Measurements from ENCODE around the gene SEMA4A.
"Not testable (repeated sequence)": the region's sequence is repeated elsewhere in the genome, so short reads cannot be mapped to it uniquely, and the experiment has no call there.

The SEMA4A gene

GRCh38 chr1:156198831-156199349 lies 45.5 kb downstream of the SEMA4A start:
- DNase-seq: no peak

DNA sequence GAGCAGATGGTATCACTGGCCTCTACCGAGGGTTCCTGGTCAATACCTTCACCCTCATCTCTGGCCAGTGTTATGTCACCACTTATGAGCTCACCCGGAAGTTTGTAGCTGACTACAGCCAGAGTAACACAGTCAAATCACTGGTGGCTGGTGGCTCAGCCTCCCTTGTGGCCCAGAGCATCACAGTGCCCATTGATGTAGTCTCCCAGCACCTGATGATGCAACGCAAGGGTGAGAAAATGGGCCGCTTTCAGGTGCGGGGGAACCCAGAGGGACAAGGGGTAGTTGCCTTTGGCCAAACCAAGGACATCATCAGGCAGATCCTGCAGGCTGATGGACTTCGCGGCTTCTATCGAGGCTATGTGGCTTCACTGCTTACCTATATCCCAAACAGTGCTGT lies 46.7 kb downstream of the SEMA4A start:
- DNase-seq: no peak

GRCh38 chr1:156203331-156203730 lies 49.9 kb downstream of the SEMA4A start:
- no peak for DNase-seq

DNA sequence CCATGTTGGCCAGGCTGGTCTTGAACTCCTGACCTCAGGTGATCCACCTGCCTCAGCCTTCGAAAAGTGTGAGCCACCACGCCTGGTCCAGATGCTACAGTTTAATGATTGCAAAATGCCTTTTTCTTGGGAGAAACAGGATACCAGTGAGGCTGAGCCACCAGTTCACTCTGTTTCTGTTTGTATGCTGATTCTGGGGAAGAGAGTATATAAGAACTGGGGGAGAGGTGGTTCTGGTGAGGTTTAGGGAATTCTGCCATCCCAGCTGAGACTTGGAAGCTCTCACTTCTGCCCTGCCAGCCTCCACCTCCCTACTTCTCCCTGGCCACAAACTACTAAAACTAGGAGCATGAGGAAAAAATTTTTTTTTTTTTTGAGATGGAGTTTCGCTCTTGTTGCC lies 51.3 kb downstream of the SEMA4A start:
- no peak for DNase-seq

- DNase-seq: no peak
Measured at GRCh38 chr1:156211243-156211642, 57.9 kb downstream of the SEMA4A start.

GRCh38 chr1:156212130-156212529 lies 58.7 kb downstream of the SEMA4A start:
- no peak for DNase-seq

GRCh38 chr1:156212833-156213643 lies 59.7 kb downstream of the SEMA4A start, which contains the start of gene PMF1:
Gene PMF1, plus strand, starts transcription at chr1:156213007. Its CDS starts 9 bp downstream, at chr1:156213016.
- DNase-seq: peak; percentile 97

GRCh38 chr1:156213644-156213966 lies 60.2 kb downstream of the SEMA4A start:
- no peak for DNase-seq

DNA sequence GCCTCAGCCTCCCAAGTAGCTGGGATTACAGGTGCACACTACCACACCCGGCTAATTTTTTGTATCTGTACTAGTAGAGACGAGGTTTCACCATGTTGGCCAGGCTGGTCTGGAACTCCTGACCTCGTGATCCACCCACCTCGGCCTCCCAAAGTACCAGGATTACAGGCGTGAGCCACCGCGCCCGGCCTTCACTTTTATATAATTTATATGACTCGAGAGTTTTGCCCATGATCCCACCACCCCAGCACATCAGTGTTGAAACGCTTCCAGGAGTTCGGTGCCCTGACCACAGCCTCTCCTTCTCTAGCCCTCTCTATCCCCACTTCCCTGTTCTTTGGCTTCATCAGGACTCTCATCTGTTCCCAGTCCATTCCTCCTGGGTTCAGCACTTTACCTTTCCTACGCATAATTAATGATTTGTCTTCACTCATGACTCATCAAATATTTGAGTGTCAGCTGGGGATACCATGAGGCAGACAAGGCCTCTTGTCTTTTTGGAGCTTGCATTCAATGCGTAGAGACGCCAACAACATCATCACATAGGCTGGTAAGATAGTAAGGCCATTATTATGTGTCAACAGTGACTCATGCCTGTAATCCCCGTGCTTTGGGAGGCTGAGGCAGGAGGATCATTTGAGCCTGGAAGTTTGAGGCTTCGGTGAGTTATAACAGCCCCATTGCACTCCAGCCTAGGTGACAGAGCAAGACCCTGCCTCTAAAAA lies 60.8 kb downstream of the SEMA4A start:
- DNase-seq: no peak

GRCh38 chr1:156216361-156217086 lies 63.1 kb downstream of the SEMA4A start:
- not testable (repeated sequence) for DNase-seq

DNA sequence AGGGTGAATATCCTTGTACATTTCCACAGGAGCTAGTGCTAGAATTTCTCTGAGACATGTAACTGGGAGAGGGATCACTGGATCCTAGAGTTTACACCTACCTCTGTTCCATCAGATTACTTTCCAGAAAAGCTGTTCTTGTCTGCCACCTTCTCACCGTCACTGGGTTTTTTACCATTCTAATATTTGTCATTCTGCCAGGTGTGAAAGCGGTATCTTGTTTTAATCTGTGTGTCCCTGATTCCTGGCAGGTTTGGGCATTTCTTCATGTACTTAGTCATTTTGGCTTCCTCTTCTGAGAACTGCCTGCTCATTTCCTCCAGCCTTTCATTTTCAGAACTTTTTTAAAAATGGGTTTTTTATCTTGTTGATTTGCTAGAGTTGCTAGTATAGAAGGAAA lies 64.5 kb downstream of the SEMA4A start:
- no peak for DNase-seq

DNA sequence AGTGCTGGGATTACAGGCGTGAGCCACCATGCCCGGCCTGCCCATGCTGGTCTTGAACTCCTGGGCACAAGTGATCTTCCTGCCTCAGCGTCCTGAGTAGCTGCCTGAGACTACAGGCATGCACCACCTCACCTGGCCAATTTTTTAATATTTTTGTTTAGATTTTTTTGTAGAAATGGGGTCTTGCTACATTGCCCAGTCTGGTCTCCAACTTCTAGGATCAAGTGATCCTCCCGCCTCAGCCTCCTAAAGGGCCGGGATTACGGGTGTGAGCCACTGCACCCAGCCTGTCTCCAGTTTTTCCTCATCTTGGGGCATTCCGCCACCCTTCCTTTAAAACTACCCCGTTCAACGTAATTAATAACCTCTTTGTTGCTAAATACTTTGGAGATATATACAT lies 66.8 kb downstream of the SEMA4A start:
- no peak for DNase-seq

DNA sequence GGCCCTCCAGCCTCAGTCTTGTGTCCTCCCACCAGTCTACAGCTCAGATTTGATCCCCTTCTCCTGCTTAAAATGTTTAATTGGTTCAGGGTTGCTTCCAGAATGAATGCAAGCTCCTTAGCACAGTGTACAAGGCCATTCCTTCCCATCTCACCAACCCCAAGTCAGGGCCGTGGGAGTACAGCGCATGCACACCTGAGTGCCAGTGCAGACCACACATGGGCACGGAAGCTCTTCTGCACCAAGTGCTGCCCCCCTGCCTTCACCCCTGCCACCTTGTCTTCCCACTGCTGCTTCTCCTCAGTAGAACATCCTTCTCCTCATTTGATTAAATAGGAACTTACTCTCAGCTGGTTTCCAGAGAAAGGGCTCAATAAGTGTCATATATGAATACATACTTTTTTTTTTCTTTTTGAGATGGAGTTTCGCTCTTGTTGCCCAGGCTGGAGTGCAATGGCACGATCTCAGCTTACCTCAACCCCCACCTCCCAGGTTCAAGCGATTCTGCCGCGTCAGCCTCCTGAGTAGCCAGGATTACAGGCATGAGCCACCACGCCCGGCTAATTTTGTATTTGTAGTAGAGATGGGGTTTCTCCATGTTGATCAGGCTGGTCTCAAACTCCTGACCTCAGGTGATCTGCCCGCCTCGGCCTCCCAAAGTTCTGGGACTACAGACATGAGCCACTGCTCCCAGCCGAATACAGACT lies 68.8 kb downstream of the SEMA4A start:
- no peak for DNase-seq

DNA sequence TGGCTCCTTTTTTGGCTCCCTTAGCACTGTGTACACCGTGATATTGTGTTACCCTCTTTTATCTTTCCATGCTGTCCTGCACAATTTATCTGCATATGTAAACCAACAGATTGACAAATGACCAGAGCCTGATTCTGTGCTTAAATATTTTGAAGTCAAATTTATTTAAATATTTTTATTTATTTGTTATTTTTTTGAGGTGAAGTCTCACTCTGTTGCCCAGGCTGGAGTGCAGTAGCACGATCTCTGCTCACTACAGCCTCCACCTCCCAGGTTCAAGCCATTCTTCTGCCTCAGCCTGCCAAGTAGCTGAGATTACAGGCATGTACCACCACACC lies 72.3 kb downstream of the SEMA4A start:
- no peak for DNase-seq

DNA sequence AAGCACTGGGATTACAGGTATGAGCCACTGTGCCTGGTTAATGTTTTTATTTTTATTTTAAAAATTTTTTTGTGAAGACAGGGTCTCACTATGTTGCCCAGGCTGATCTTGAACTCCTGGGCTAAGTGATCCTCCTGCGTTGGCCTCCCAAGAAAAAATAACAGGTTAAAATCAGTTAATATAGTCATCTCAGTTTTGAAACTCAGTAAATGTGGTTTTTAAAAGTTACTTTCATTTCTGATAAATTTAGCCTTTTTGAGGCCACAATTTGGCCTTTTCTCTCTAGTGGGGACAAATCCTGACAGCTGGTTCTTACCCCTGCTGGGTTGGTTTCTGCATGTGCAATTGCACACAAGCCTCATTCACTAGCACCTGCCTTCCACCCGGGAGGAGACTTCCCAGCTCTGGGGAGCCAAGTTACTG lies 72.7 kb downstream of the SEMA4A start:
- DNase-seq: no peak

DNA sequence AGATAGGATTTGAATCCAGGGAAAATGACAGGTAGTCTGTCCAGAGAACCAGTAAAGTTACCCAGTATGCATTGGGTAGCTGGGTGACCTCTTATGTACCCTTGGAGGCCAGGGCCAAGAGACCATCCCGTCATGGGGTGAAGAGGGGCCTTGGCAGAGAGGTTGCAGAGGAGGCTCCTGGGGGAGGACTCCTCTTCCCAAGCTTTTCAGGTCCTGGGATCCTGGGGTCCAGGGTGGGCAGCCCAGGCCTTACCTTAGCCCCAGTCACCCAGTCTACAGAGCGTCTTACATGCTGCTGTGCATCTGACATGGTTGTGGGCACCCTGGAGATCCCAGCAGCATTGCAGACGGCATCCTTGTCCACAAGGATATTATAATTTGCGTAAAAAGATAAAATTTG lies 73.4 kb downstream of the SEMA4A start:
- DNase-seq: no peak

Measured in NCI-H1694 (cell line).